SK-N-SH treated with all-trans-retinoic acid at 6 μM for 48 hours (cell line): ENCODE results near the gene EN2.

Source experiments
- ATAC-seq: fragments of 200-7000 bp; cut with Tn5 transposase; 3 replicates; pipeline ENCODE4 v1.9.1; 2020; ENCODE audit warnings: mild to moderate bottlenecking, moderate library complexity
- ARNTL ChIP-seq: fragments of 450-650 bp; formaldehyde crosslinking; IDR thresholded peaks from 2 replicates; pipeline ENCODE4 v1.5.0; 2020; ENCODE audit warnings: low read depth, mild to moderate bottlenecking, moderate library complexity, borderline replicate concordance
- BACH2 ChIP-seq: fragments of 250-450 bp; sonication (Bioruptor Pico); IDR thresholded peaks from 2 replicates; pipeline ENCODE4 v1.9.0; 2021; ENCODE audit warnings: mild to moderate bottlenecking, borderline replicate concordance
- CSDC2 ChIP-seq: fragments of 250-450 bp; sonication (Bioruptor Pico); IDR thresholded peaks from 2 replicates; pipeline ENCODE4 v1.5.0; 2020; ENCODE audit warnings: mild to moderate bottlenecking, moderate library complexity
- CSRNP3 ChIP-seq: fragments of 250-450 bp; sonication (Bioruptor Pico); IDR thresholded peaks from 2 replicates; pipeline ENCODE4 v1.5.1; 2021; ENCODE audit warnings: mild to moderate bottlenecking, moderate library complexity
- GLIS3 ChIP-seq: fragments of 250-450 bp; sonication (Bioruptor Pico); IDR thresholded peaks from 2 replicates; pipeline ENCODE4 v1.5.0; 2020; ENCODE audit warnings: mild to moderate bottlenecking, moderate library complexity
- ISL1 ChIP-seq: fragments of 250-450 bp; sonication (Bioruptor Pico); IDR thresholded peaks from 2 replicates; pipeline ENCODE4 v2.1.2; 2022; ENCODE audit warnings: mild to moderate bottlenecking, moderate library complexity
- OSR1 ChIP-seq: fragments of 250-450 bp; sonication (Bioruptor Pico); IDR thresholded peaks from 2 replicates; pipeline ENCODE4 v1.8.0; 2022; ENCODE audit warnings: moderate library complexity, mild to moderate bottlenecking, inconsistent platforms
- PATZ1 ChIP-seq: fragments of 250-450 bp; sonication (Bioruptor Pico); IDR thresholded peaks from 2 replicates; pipeline ENCODE4 v1.8.0; 2020; ENCODE audit warnings: mild to moderate bottlenecking, moderate library complexity, borderline replicate concordance
- POU6F1 ChIP-seq: fragments of 250-450 bp; sonication (Bioruptor Pico); IDR thresholded peaks from 2 replicates; pipeline ENCODE4 v1.8.0; 2021; ENCODE audit warnings: low read depth, mild to moderate bottlenecking, moderate library complexity, borderline replicate concordance
- PPARA ChIP-seq: fragments of 250-450 bp; sonication (Bioruptor Pico); IDR thresholded peaks from 2 replicates; pipeline ENCODE4 v1.5.0; 2020; ENCODE audit warnings: mild to moderate bottlenecking, borderline replicate concordance
- RARB ChIP-seq: fragments of 250-450 bp; sonication (Bioruptor Pico); IDR thresholded peaks from 2 replicates; pipeline ENCODE4 v1.8.0; 2021; ENCODE audit warnings: mild to moderate bottlenecking, moderate library complexity
- SNAI2 ChIP-seq: fragments of 250-450 bp; sonication (Bioruptor Pico); IDR thresholded peaks from 2 replicates; pipeline ENCODE4 v1.5.0; 2020; ENCODE audit warnings: mild to moderate bottlenecking, moderate library complexity
- TCF4 ChIP-seq: fragments of 250-450 bp; sonication (Bioruptor Pico); IDR thresholded peaks from 2 replicates; pipeline ENCODE4 v1.8.0; 2021; ENCODE audit warnings: mild to moderate bottlenecking, moderate library complexity, borderline replicate concordance
- TOX ChIP-seq: fragments of 250-450 bp; sonication (Bioruptor Pico); IDR thresholded peaks from 2 replicates; pipeline ENCODE4 v1.8.0; 2021; ENCODE audit warnings: mild to moderate bottlenecking, moderate library complexity, borderline replicate concordance
- TSHZ2 ChIP-seq: fragments of 250-450 bp; sonication (Bioruptor Pico); IDR thresholded peaks from 2 replicates; pipeline ENCODE4 v1.5.0; 2020; ENCODE audit warnings: mild to moderate bottlenecking, moderate library complexity
- ZC3H10 ChIP-seq: fragments of 250-450 bp; sonication (Bioruptor Pico); IDR thresholded peaks from 2 replicates; pipeline ENCODE4 v1.5.1; 2021; ENCODE audit warnings: mild to moderate bottlenecking, moderate library complexity
- ZFP3 ChIP-seq: fragments of 250-450 bp; sonication (Bioruptor Pico); IDR thresholded peaks from 2 replicates; pipeline ENCODE4 v1.5.0; 2020; ENCODE audit warnings: mild to moderate bottlenecking, moderate library complexity
- ZFP30 ChIP-seq: fragments of 450-650 bp; formaldehyde crosslinking; IDR thresholded peaks from 2 replicates; pipeline ENCODE4 v1.5.0; 2022; ENCODE audit warnings: mild to moderate bottlenecking, moderate library complexity
- ZNF565 ChIP-seq: fragments of 450-650 bp; formaldehyde crosslinking; conservative IDR thresholded peaks from 2 replicates; pipeline ENCODE4 v1.5.0; 2020; ENCODE audit warnings: low read depth, mild to moderate bottlenecking, moderate library complexity
- ZNF70 ChIP-seq: fragments of 450-650 bp; formaldehyde crosslinking; IDR thresholded peaks from 2 replicates; pipeline ENCODE4 v1.5.0; 2020; ENCODE audit warnings: mild to moderate bottlenecking, moderate library complexity
- ZNF8 ChIP-seq: fragments of 450-650 bp; formaldehyde crosslinking; IDR thresholded peaks from 2 replicates; pipeline ENCODE4 v1.5.0; 2020; ENCODE audit warnings: mild to moderate bottlenecking, moderate library complexity

The EN2 gene

GRCh38 chr7:155458111-155458877 lies at the start of gene EN2:
Gene EN2, plus strand, starts transcription at chr7:155458129. Its CDS starts 249 bp downstream, at chr7:155458378.
- TF ChIP-seq ZNF70 (no peak), SNAI2 (CRISPR knock-in tag) (no peak), PPARA (CRISPR knock-in tag) (no peak), ARNTL (CRISPR knock-in tag) (no peak), RARB (CRISPR knock-in tag) (no peak), ZFP30 (CRISPR knock-in tag) (no peak), TOX (CRISPR knock-in tag) (no peak), CSRNP3 (CRISPR knock-in tag) (no peak)
- no peak for ATAC-seq

- no peak for TF ChIP-seq ZNF70
- no peak for TF ChIP-seq ZNF8 (CRISPR knock-in tag)
- TF ChIP-seq PATZ1 (CRISPR knock-in tag): no peak
- TF ChIP-seq OSR1 (CRISPR knock-in tag): no peak
- TF ChIP-seq RARB (CRISPR knock-in tag): no peak
- no peak for TF ChIP-seq ISL1 (CRISPR knock-in tag)
- TF ChIP-seq ZFP3 (CRISPR knock-in tag): no peak
- no peak for TF ChIP-seq ARNTL (CRISPR knock-in tag)
- no peak for TF ChIP-seq GLIS3 (CRISPR knock-in tag)
- TF ChIP-seq ZNF565 (CRISPR knock-in tag): no peak
- TF ChIP-seq TCF4 (CRISPR knock-in tag): no peak
Measured at GRCh38 chr7:155408651-155409586, 49.0 kb upstream of the EN2 start.

GRCh38 chr7:155409980-155410379 lies 47.9 kb upstream of the EN2 start:
- no peak for ATAC-seq
- no peak for TF ChIP-seq ZC3H10 (CRISPR knock-in tag)
- no peak for TF ChIP-seq ZNF8 (CRISPR knock-in tag)
- no peak for TF ChIP-seq ARNTL (CRISPR knock-in tag)

More at GRCh38 chr7:155408651-155409586, 49.0 kb upstream of the EN2 start:
- ATAC-seq: no peak

- TF ChIP-seq CSDC2 (CRISPR knock-in tag): no peak
- no peak for TF ChIP-seq CSRNP3 (CRISPR knock-in tag)
- TF ChIP-seq ARNTL (CRISPR knock-in tag): no peak
- no peak for TF ChIP-seq ZNF565 (CRISPR knock-in tag)
- TF ChIP-seq ZNF8 (CRISPR knock-in tag): no peak
- no peak for TF ChIP-seq ZC3H10 (CRISPR knock-in tag)
- no peak for TF ChIP-seq ISL1 (CRISPR knock-in tag)
- no peak for TF ChIP-seq PPARA (CRISPR knock-in tag)
- TF ChIP-seq TSHZ2 (CRISPR knock-in tag): no peak
- TF ChIP-seq POU6F1 (CRISPR knock-in tag): no peak
- no peak for TF ChIP-seq ZFP3 (CRISPR knock-in tag)
- no peak for TF ChIP-seq BACH2 (CRISPR knock-in tag)
- TF ChIP-seq PATZ1 (CRISPR knock-in tag): no peak
- TF ChIP-seq TCF4 (CRISPR knock-in tag): no peak
- TF ChIP-seq SNAI2 (CRISPR knock-in tag): no peak
- no peak for TF ChIP-seq ZNF70
- TF ChIP-seq ZFP30 (CRISPR knock-in tag): no peak
- no peak for ATAC-seq
Measured at GRCh38 chr7:155410431-155410830, 47.5 kb upstream of the EN2 start.
